Fibroblast of lung (primary cell): Measurements from ENCODE around the gene SLC44A4. TPM values are rescaled to one million over a fixed set of nuclear protein-coding genes. Genes with fewer than 3 reads are reported as not detected.
A peak's percentile ranks its signal among the peaks of the same experiment; 100 is the strongest.

Experiments
- DNase-seq, 2 donors: peaks; one replicate each; pipeline versions ENCODE4 v3.0.0 to v3.0.0-alpha.2; 2010; ENCODE audit warnings: low read depth in 2 of 2
- H2AFZ ChIP-seq: 2 replicates; pipeline ENCODE4 v1.5.1; 2012; ENCODE audit warnings: low read length, control low read depth, inconsistent platforms
- H3K27ac ChIP-seq: 2 replicates; pipeline ENCODE4 v1.5.1; 2011; ENCODE audit warnings: low read length, control low read depth; ENCODE audit not compliant: insufficient read depth
- H3K27me3 ChIP-seq: 2 replicates; pipeline ENCODE4 v1.5.1; 2011; ENCODE audit warnings: mild to moderate bottlenecking, low read length; ENCODE audit not compliant: control insufficient read depth, insufficient read depth
- H3K36me3 ChIP-seq: 2 replicates; pipeline ENCODE4 v1.5.1; 2011; ENCODE audit warnings: low read length; ENCODE audit not compliant: control insufficient read depth, insufficient read depth
- H3K4me1 ChIP-seq: 2 replicates; pipeline ENCODE4 v1.5.1; 2011; ENCODE audit warnings: low read length; ENCODE audit not compliant: control insufficient read depth, insufficient read depth; ENCODE audit errors: extremely low read depth
- H3K4me2 ChIP-seq: 2 replicates; pipeline ENCODE4 v1.5.1; 2011; ENCODE audit warnings: low read length, control low read depth; ENCODE audit not compliant: insufficient read depth; ENCODE audit errors: extremely low read depth
- H3K4me3 ChIP-seq, 4 experiments: fragments of 200-600 bp in 1 of 4; sonication (generic) in 1 of 4; replicated peaks in 1 of 4; 2 replicates each; pipeline ENCODE4 v1.5.1; 2011 to 2016; ENCODE audit warnings: low read length in 4 of 4, low read depth in 3 of 4, mild to moderate bottlenecking in 3 of 4, control low read depth in 2 of 4, inconsistent platforms in 1 of 4, mixed read lengths in 1 of 4; ENCODE audit not compliant: insufficient read depth in 1 of 4; ENCODE audit errors: control extremely low read depth in 1 of 4
- H3K79me2 ChIP-seq: 2 replicates; pipeline ENCODE4 v1.5.1; 2012; ENCODE audit warnings: mild to moderate bottlenecking, low read length, inconsistent platforms; ENCODE audit not compliant: control insufficient read depth, insufficient read depth
- H3K9ac ChIP-seq: 2 replicates; pipeline ENCODE4 v1.5.1; 2011; ENCODE audit warnings: mild to moderate bottlenecking, low read length, control low read depth; ENCODE audit not compliant: insufficient read depth
- H3K9me3 ChIP-seq: 2 replicates; pipeline ENCODE4 v1.5.1; 2012; ENCODE audit warnings: low read depth, low read length; ENCODE audit not compliant: control insufficient read depth, insufficient read depth
- H4K20me1 ChIP-seq: 2 replicates; pipeline ENCODE4 v1.5.1; 2011; ENCODE audit warnings: low read length; ENCODE audit not compliant: control insufficient read depth, insufficient read depth; ENCODE audit errors: extremely low read depth
- EZH2 ChIP-seq: IDR thresholded peaks from 2 replicates; pipeline ENCODE4 v1.5.1; 2012; ENCODE audit warnings: low read length, control low read depth, mild to moderate bottlenecking; ENCODE audit errors: missing control alignments
- polyA minus RNA-seq: library from RNA; depleted of rRNA, polyadenylated mRNA; stranded (reverse); fragments of >200 nt; gene quantifications from 2 replicates; pipeline ENCODE4 v1.2.3, GENCODE V29; 2011; ENCODE audit warnings: low replicate concordance
- polyA plus RNA-seq, 2 donors: library from polyadenylated mRNA; depleted of rRNA in 1 of 2; stranded (reverse) in 1 of 2; unstranded in 1 of 2; fragments of >200 nt; gene quantifications; 2 replicates each; pipeline ENCODE4 v1.2.1, GENCODE V29; 2011 to 2012; ENCODE audit warnings: missing spikeins in 1 of 2
- total RNA-seq: library from RNA; depleted of rRNA; stranded (reverse); fragments of >200 nt; gene quantifications from 2 replicates; pipeline ENCODE4 v1.2.1, GENCODE V29; 2014
- TF ChIP-seq, protein P1 (sequence below), 2 donors: IDR thresholded peaks in 1 of 2; conservative IDR thresholded peaks in 1 of 2; 1 replicate in 1 of 2; 2 replicates in 1 of 2; pipeline ENCODE4 v1.5.1; 2011 to 2012; ENCODE audit warnings: low read length in 2 of 2, control low read depth in 1 of 2, inconsistent platforms in 1 of 2, low read depth in 1 of 2, mild to moderate bottlenecking in 1 of 2

Gene SLC44A4
- total RNA-seq (not detected in 2 replicates), polyA plus RNA-seq (0.02 TPM in 1 of 2 replicates, not detected in the other), polyA minus RNA-seq (not detected in 2 replicates)
- 0.05 TPM in 1 of 2 replicates, not detected in the other for polyA plus RNA-seq (2012)

DNA sequence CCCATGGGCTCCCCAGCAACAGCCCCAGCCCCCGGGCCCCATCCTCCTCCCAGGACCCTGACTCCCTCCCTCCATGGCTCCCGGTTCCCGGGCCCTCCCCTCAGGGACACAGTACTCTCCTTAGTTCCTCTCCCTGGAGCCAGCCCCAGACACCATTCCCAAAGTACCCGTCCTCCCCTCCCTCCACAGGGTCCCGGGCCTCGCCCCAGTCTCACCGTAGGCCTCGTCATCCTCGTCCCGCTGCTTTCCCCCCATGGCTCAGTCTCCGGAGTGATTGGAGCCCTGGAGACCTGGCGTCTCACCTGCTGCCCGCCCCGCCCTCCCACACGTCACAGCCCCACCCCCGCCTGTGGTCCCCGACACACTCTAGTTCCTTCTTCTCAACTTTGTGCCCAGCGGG is at the start of gene SLC44A4:
SLC44A4 (minus strand) TSS at position 272 of the 400 bp plus-strand sequence; CDS start at position 255, 17 bp downstream.
- H3K4me3 ChIP-seq, result no peak within 1 kb of the TSS
- H4K20me1 ChIP-seq, result peaks cover 1% of the 10 kb centered on the region
- H3K79me2 ChIP-seq, result no peaks in the 10 kb centered on the region
- no peaks in the 10 kb centered on the region for H3K9me3 ChIP-seq
- DNase-seq, result no peak
- no peak within 1 kb of the TSS for H3K27ac ChIP-seq
- H3K36me3 ChIP-seq, result peaks cover 25% of the 10 kb centered on the region
- no peak within 1 kb of the TSS for H2AFZ ChIP-seq
- H3K9ac ChIP-seq, result no peak within 1 kb of the TSS
- no peak within 1 kb of the TSS for H3K4me2 ChIP-seq
- H3K4me1 ChIP-seq, result peaks cover 7% of the 10 kb centered on the region
- TF ChIP-seq EZH2, result no peak
- TF ChIP-seq, protein P1, sequence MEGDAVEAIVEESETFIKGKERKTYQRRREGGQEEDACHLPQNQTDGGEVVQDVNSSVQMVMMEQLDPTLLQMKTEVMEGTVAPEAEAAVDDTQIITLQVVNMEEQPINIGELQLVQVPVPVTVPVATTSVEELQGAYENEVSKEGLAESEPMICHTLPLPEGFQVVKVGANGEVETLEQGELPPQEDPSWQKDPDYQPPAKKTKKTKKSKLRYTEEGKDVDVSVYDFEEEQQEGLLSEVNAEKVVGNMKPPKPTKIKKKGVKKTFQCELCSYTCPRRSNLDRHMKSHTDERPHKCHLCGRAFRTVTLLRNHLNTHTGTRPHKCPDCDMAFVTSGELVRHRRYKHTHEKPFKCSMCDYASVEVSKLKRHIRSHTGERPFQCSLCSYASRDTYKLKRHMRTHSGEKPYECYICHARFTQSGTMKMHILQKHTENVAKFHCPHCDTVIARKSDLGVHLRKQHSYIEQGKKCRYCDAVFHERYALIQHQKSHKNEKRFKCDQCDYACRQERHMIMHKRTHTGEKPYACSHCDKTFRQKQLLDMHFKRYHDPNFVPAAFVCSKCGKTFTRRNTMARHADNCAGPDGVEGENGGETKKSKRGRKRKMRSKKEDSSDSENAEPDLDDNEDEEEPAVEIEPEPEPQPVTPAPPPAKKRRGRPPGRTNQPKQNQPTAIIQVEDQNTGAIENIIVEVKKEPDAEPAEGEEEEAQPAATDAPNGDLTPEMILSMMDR (conservative IDR thresholded peaks at IDR 0.05 in 1 of 2, IDR thresholded peaks at IDR 0.05 in 1 of 2; ENCODE audit: low read depth in 1 of 2, low read length in 2 of 2), result no peak
- H3K27me3 ChIP-seq, result no peaks in the 10 kb centered on the region

DNA sequence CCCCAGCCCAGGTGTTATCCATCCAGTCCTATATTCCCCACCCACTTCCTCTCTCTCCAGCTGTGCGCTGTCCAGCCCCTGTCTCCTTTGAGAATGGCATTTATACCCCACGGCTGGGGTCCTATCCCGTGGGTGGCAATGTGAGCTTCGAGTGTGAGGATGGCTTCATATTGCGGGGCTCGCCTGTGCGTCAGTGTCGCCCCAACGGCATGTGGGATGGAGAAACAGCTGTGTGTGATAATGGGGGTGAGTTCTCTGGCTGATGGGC is 49.8 kb upstream of the SLC44A4 start:
- Histone ChIP-seq H3K4me3 (no peak overlapping the region), H3K36me3 (no peaks in the 10 kb centered on the region), H3K4me1 (no peaks in the 10 kb centered on the region), H3K9me3 (no peaks in the 10 kb centered on the region), H2AFZ (no peak overlapping the region), H3K27ac (no peak overlapping the region), H3K27me3 (no peaks in the 10 kb centered on the region), H3K4me2 (no peak overlapping the region), H3K9ac (no peak overlapping the region), H4K20me1 (no peaks in the 10 kb centered on the region), H3K79me2 (no peaks in the 10 kb centered on the region)
- no peak for DNase-seq
- TF ChIP-seq, protein P1 (conservative IDR thresholded peaks at IDR 0.05 in 1 of 2, IDR thresholded peaks at IDR 0.05 in 1 of 2; ENCODE audit: low read depth in 1 of 2, low read length in 2 of 2), result no peak
- TF ChIP-seq EZH2, result no peak

DNA sequence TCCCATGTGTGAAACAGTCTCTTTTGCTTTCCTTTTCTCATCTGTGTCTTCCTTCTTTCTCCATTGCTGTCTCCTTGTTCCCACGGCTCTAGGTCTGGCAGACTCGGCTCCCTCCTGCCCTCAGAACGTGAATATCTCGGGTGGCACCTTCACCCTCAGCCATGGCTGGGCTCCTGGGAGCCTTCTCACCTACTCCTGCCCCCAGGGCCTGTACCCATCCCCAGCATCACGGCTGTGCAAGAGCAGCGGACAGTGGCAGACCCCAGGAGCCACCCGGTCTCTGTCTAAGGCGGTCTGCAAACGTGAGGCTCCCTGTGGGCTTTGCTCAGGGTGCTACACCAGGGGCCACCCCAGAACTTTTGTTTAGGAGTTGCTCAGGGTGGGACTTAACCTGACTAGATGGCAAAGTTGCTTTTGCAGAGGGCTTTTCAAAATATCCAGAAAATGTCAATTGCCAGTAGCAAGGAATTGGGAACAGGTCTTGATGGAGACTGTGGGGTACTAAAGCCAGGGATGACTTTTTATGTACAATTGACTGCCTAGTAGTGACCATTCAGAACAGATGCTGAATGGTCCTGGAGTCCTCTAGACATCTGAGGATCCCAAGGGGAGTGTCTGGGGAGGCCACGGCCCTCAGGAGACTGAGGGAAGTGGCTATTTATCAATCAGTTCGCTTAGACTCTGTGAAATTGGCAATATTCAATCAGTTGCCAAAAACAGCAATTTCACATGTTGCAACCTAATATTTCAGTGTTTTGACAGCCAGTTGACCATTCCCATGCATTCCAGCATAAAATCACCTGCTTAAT is 49.3 kb upstream of the SLC44A4 start:
- Histone ChIP-seq H3K9me3 (no peaks in the 10 kb centered on the region), H3K9ac (no peak overlapping the region), H3K36me3 (no peaks in the 10 kb centered on the region), H3K4me3 (peak overlapping the region in 1 of 4 experiments; percentile 38), H3K27me3 (no peaks in the 10 kb centered on the region), H3K79me2 (no peaks in the 10 kb centered on the region), H2AFZ (peak overlapping the region; percentile 62), H3K4me1 (no peaks in the 10 kb centered on the region), H3K4me2 (peak overlapping the region; percentile 15), H3K27ac (no peak overlapping the region), H4K20me1 (no peaks in the 10 kb centered on the region)
- TF ChIP-seq, protein P1 (conservative IDR thresholded peaks at IDR 0.05 in 1 of 2, IDR thresholded peaks at IDR 0.05 in 1 of 2; ENCODE audit: low read depth in 1 of 2, low read length in 2 of 2), result no peak
- TF ChIP-seq EZH2, result no peak
- no peak for DNase-seq
